ENCODE data around the gene GPR15LG. TPM values are rescaled to one million over a fixed set of nuclear protein-coding genes. Genes with fewer than 3 reads are reported as not detected.

The GPR15LG gene
- total RNA-seq, 1 experiment from 2014 or later, result not detected

DNA sequence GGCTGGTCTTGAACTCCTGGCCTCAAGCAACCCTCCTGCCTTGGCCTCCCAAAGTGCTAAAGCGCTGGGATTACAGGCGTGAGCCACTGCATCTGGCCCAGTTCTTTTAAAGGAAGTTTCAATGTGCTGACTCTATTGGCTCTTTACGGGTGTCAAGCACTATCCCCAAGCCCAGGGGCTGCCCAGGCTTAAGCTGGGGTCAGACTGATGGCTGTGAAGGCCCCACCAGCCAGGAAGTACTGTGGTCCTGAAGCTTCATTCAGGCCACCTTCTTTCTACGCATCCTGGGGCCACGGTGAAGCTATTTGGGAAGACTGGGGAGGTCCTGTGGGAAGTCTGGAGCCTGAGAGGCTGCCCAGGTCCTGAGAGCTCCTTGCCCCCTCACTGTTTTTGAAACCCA lies 8.0 kb downstream of the GPR15LG start:
- no peak for DNase-seq (ENCODE audit: low read depth)
- in situ Hi-C loops (cut with HindIII; ENCODE audit: low pct_unique_long_range_greater_than_20kb, low sequenced_read_pairs), result no loop called here

DNA sequence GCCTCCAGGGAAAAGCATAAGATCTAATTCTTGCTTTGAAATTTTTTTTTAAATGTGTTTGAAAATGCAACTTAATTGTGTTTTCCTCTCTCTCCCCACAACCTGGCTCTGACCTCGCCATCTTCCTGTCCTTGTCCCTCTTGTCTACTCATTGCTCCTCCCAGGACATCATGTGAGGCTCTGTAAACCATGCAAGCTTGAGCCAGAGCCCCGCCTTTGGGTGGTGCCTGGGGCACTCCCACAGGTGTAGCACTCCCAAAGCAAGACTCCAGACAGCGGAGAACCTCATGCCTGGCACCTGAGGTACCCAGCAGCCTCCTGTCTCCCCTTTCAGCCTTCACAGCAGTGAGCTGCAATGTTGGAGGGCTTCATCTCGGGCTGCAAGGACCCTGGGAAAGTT lies 10.9 kb downstream of the GPR15LG start:
- DNase-seq (ENCODE audit: low read depth), result no peak
- in situ Hi-C loops (cut with HindIII; ENCODE audit: low pct_unique_long_range_greater_than_20kb, low sequenced_read_pairs), result no loop called here

DNA sequence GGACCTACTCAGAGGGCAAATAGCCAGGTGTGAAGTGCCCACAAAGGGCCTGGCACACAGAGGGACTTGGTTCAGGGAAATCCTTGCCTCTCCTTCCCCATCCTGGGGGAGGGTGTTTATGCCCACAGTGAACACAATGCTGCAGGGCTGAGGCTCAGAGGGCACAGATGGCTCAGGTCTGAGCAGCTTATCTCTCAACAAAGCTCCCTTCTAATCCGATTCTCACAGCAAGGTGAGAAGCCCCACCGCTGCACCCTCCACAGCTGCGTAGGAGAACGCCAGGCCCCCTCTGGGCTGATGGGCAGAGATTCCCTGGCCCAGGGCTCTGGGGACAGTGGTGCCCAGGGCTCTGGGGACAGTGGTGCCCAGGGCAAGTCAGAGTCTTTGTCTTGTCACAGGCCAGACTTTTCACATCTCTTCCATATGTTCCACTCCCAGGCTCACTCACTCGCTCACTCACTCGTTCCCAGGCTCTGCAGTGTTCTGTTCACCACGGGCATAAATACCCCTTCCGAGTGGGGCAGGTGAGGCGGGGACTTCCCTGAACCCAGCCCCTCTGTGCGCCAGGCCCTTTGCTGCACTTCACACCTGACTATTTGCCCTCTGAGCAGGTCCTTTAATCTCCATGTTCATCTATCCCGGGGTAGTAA lies 12.1 kb downstream of the GPR15LG start:
- no peak for DNase-seq (ENCODE audit: low read depth)
- in situ Hi-C loops (cut with HindIII; ENCODE audit: low pct_unique_long_range_greater_than_20kb, low sequenced_read_pairs), result no loop called here

DNA sequence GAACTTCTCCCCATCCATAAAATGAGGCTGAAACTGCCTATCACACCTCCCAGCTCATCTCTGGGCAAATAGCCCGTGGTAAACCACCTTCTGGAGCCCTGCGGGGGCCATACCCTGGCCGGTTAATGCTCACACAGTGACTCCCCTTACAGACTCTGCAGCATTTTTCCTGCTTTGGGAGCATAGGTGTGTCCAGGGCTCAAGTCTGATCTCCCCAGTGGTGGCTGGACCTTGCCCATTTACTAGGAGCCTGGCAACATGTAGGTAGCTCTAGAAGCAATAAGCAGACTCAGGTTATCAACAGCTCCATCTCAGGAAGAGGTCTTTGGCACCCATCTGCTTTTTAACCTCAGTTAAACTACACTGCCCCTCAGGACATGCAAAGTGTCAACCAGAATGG lies 15.2 kb downstream of the GPR15LG start:
- in situ Hi-C loops (cut with HindIII; ENCODE audit: low pct_unique_long_range_greater_than_20kb, low sequenced_read_pairs), result no loop called here
- DNase-seq (ENCODE audit: low read depth), result no peak

DNA sequence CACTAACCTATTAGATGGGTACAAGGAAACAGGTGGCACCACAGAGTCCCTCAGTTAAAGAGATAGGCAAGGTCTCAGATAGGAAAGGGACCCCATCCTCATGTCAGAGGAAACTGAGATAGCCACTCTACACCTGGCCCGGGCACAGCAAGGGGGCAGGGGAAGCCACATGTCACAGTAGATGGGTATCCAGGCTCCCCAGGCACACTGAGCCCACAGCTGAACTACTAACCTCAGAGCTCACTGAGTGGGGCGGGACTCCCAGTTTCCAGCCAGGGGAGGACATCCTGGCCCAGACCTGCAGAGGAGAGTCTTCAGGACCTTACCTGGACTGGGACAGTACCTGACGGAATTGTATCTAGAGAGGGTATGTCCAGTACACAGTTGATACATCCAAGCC lies 17.0 kb downstream of the GPR15LG start:
- no peak for DNase-seq (ENCODE audit: low read depth)
- in situ Hi-C loops (cut with HindIII; ENCODE audit: low pct_unique_long_range_greater_than_20kb, low sequenced_read_pairs), result no loop called here

DNA sequence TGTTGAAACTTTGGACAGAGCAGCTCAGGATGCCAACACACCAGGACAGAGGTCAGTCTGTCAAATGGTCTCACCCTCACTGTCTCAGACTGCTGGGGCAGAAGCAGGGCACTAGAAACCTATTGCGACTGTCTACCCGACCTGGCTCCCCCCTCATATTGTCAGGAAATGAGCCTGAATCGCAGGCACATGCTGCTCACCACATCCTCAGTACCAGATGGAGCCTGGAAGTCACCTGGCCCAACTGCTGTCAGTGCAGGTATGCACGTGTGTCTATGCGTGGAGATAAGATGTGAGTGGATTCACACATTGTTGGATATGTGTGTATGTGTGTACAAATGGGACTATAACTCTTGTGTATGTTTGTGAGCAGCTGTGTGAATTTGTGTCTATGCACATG lies 17.5 kb downstream of the GPR15LG start:
- DNase-seq (ENCODE audit: low read depth), result no peak
- in situ Hi-C loops (cut with HindIII; ENCODE audit: low pct_unique_long_range_greater_than_20kb, low sequenced_read_pairs), result no loop called here

DNA sequence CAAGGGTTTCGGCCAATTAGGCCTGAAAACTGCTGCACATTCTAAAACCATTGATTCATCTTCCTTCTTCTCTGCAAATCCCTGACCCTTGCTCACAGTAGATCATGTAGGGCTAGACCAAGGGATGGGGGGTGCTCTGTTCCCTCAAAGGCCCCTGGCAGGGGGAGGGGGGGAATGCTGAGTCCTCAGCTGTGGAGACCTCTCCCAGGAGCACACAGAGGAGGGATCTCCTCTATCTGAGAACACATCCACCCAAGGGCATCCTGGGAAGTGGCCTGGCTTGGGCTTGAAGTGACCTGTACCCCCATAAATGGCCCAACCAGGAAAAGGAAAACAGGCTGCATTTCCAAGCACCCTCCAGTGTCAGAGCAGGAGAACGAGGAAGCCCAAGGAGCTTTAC lies 19.7 kb downstream of the GPR15LG start:
- in situ Hi-C loops (cut with HindIII; ENCODE audit: low pct_unique_long_range_greater_than_20kb, low sequenced_read_pairs), result no loop called here
- no peak for DNase-seq (ENCODE audit: low read depth)

DNA sequence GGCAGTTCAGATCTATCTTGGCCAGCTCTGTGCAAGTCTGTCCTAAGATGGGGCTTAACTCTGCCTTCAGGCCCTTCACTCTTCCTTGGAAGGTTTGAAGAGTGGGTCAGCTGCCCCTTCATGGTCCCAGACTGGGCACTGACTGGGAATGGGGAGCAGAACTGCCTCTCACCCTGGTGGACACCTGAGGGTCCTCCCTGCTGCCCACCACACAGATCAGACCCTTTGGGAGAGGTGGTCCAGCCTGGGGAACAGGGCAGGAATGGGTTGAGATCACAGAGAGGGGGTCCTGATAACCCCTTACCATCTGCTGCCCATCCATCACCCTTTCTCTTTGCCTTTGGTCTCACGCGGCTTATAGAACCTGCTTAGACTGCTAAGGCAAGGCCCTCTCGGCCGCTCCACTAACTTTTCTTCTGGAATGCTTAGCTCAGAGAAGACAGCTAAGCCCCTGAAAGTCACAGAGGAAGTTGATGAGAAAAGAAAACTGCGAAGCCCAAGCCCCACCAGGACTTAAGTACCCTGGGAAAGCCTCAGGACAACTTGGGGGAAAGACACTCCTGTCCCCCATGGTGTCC lies 20.3 kb downstream of the GPR15LG start:
- DNase-seq (ENCODE audit: low read depth), result no peak
- in situ Hi-C loops (cut with HindIII; ENCODE audit: low pct_unique_long_range_greater_than_20kb, low sequenced_read_pairs), result no loop called here

DNA sequence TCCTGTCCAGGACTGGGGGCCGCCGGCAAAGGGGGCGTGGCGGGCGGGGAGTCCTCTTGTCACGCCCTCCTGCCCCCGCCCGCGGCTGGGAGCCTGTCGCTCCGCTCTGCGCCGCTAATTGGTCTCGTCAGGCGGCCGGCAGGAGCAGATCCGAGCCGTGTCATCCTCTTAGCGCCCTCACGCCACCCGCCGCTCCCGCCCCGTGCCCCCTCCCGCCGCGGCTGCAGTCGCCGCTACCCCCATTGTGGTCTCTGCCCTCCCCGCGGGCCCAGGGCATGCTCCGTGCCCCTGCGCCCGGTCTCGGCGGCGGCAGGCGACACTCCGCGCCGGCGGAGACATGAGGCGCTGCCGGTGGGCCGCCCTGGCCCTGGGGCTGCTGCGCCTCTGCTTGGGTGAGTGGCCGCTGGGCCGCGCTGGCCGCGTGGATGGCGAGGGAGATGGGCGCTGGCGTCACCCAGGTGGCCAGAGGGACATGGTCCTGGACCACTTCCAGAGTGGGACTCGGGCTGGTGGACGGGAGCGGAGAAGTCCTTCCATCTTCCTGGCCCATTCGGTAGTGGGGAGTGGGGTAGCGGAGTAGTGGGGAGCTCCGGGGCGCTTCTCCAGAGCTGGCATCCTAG lies 20.9 kb downstream of the GPR15LG start, which contains the start of gene CDHR1:
TSS of gene CDHR1 (plus strand) at position 114 of the 620 bp plus-strand sequence. CDS start at position 338, 224 bp downstream.
- in situ Hi-C loops (cut with HindIII; ENCODE audit: low pct_unique_long_range_greater_than_20kb, low sequenced_read_pairs), result no loop called here

DNA sequence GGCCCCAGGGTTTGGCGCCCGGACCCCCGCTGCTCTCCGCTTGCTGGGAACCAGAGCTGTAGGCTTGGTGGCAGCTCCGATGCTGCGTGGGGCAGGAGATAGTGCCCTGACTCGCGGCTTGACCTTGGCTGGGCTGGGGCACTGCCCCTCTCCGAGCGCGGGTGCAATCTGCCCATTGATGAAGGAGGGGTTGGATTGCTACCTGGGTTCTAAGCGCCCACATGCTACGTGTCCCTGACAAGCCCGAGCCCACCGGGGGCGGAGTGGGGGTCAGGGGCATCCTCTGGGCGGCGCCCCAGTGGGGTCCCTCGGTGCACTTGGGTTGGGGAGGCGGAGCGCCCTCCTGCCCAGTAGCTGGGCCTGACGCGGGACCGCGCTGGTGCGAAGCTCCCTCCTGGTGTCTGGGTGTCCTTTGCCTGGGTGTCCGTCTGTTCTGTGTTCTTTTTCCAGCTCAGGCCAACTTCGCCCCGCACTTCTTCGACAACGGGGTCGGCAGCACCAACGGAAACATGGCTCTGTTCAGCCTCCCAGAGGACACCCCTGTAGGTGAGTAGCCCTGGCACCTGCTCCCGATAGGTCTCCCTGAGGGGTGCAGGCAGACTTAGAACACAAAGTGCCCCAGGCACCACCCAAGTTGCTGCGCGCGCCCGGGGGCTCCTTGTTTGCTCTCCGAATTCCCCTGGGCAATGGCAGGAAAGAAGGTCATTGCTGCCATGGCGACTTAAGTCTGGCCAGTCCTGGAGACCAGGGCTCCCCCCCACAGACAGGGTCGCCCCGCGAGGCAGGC lies 21.6 kb downstream of the GPR15LG start:
- no peak for DNase-seq (ENCODE audit: low read depth)
- in situ Hi-C loops (cut with HindIII; ENCODE audit: low pct_unique_long_range_greater_than_20kb, low sequenced_read_pairs), result no loop called here

More for the DNA sequence above, 20.9 kb downstream of the GPR15LG start, which contains the start of gene CDHR1:
- no peak for DNase-seq (ENCODE audit: low read depth)

DNA sequence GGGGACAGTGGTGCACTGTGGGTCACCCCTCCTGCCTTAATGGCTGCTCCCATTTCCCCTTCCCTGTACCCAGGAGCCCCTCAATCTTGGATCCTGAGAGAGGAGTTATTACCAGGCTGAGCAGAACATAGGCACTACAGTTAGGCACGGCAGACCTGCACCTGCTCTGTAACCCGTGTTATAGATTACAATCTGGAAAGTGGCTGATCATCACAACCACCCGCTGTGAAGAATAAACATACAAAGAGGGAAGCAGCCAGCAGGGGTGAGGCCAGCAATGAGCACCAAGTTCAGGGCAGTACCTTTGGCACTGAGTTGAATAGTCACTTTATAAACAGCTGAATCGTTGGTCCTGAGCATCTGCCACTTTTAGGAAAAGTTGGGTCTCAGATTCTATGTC lies 22.5 kb downstream of the GPR15LG start:
- no peak for DNase-seq (ENCODE audit: low read depth)
- in situ Hi-C loops (cut with HindIII; ENCODE audit: low pct_unique_long_range_greater_than_20kb, low sequenced_read_pairs), result no loop called here

DNA sequence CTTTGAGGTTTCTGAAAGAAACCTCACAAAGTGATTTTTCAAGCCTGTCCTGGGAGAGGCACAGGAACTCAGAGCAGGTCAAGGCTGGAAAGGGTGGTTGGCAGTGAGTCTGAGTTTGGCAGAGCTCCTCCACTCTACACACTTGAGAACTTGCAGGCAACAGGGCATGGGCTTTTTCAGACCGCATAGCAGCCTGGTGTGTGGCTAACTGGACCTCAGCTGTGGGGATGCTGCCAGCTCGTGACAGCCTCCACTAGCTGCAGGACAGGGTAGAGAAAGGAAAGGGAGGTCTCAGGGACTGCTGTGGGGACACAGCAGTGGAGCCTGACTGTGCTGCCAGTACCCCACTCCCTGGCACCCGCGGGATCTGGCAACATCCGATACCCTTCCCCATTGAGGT lies 23.3 kb downstream of the GPR15LG start:
- in situ Hi-C loops (cut with HindIII; ENCODE audit: low pct_unique_long_range_greater_than_20kb, low sequenced_read_pairs), result no loop called here
- DNase-seq (ENCODE audit: low read depth), result no peak

DNA sequence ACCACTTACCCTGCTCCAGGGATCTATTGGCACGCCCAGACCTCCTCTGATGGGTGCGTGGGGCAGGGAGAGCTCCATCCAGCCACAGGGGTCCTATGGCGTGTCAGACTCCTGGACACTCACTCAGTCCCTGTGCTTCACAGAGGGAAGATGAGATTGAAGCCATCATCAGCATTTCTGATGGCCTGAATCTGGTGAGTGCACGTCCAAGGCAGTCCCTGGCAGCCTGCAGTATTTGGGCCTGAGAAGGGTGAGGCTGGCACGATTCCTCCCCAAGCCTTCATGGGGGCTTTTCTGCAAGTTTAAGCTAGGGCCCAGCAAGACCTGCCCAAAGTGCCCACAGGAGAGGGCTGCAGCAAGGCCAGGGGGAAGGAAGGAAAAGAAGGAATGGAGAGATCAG lies 24.0 kb downstream of the GPR15LG start:
- DNase-seq (ENCODE audit: low read depth), result no peak
- in situ Hi-C loops (cut with HindIII; ENCODE audit: low pct_unique_long_range_greater_than_20kb, low sequenced_read_pairs), result no loop called here

DNA sequence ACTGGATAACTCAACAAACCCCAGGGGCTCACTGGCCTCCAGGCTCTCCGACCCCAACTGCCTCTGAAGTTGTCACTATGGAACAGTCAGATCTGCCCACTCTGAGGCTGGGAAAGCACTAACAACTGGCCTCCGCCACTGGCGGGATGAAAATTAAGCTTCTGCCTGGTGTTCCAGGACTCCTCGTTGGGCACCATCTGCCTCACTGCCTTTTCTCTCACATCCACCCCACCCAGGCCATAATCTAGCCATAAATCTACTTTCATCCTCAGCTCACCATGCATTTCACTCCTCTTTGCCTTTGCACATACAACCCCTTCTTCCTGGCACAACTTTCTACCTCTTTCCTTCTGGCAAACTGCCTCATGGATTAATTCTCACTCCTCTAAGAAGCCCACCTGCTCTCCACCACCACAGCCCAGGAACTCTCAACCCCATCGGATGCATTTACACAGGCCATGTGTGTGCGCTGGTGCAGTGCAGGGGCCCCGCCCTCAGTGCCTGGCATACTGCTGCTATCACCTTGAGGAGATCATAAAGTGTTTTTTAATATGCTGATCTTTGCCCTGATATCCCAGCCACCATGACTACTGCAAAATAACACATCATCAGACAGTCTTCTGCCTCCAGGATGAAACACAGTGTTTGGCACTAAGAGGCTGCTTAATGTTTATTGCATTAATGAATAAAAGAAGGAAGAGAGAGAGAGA lies 24.8 kb downstream of the GPR15LG start:
- DNase-seq (ENCODE audit: low read depth), result no peak
- in situ Hi-C loops (cut with HindIII; ENCODE audit: low pct_unique_long_range_greater_than_20kb, low sequenced_read_pairs), result no loop called here

DNA sequence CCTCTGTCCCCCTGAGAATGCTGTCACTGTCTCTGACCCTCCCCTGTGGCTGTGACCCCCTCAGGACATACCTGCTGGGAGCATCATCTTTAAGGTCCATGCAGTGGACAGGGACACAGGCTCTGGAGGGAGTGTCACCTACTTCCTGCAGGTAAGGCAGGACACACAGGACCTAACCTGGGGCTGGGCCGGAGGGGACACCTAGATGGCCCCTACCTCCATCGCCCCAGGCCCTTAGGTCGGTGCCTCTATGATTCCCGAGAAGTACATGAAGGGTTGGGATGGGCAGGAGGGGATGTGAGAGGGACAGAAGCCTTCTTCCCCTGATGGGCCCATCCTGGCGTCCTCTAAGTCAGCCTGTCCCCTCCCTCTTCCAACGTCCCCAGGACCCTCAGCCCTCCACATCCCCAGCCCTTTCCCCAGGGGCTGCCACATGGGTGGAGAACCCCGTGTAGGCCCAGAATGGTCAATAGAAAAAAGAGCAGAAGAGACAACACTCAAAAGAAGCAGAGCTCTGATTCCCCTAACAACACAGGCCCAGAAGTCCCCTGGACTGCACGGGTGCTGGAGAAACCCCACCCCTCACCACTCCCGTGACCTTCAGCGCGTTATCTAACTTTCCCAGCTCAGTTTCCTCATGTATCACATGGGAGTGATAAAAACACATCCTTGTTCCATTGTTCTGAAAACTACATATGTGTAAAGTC lies 27.1 kb downstream of the GPR15LG start:
- in situ Hi-C loops (cut with HindIII; ENCODE audit: low pct_unique_long_range_greater_than_20kb, low sequenced_read_pairs), result no loop called here

DNA sequence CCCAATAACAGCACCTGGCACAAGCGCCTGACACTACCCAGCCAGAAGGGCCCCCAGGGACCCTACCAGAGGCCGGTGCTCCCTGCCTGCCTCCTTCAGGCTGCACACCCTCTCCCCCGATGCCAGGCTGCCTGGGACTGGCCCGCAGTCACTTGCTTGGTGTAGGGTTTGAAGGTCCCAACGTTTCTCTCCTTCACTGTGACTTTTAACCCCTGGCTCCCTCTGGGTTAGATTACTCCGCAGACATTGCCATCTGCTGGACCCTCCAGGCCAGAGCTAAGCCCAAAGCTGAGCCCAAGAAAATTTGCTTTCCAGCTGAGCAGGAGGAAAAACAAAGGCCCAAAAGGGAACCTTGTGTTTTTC lies 27.6 kb downstream of the GPR15LG start:
- in situ Hi-C loops (cut with HindIII; ENCODE audit: low pct_unique_long_range_greater_than_20kb, low sequenced_read_pairs), result no loop called here
- no peak for DNase-seq (ENCODE audit: low read depth)

More for the DNA sequence above, 27.1 kb downstream of the GPR15LG start:
- DNase-seq (ENCODE audit: low read depth), result no peak

DNA sequence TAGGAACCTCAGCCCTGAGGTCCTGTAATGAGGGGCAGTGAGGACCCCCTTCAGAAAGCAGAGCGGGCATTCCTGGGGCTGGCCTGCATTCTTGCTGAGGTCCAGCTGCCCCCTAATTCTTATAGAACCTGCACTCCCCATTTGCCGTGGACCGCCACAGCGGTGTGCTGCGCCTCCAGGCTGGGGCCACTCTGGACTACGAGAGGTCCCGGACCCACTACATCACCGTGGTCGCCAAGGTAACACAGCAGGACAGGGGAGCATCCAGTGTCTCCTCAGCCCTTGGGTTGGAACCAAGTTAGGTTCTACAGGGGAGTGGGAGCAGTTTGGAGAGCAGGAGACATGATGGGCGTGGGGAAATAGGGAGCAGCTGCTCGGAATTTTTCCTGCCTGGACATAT lies 28.1 kb downstream of the GPR15LG start:
- in situ Hi-C loops (cut with HindIII; ENCODE audit: low pct_unique_long_range_greater_than_20kb, low sequenced_read_pairs), result no loop called here

DNA sequence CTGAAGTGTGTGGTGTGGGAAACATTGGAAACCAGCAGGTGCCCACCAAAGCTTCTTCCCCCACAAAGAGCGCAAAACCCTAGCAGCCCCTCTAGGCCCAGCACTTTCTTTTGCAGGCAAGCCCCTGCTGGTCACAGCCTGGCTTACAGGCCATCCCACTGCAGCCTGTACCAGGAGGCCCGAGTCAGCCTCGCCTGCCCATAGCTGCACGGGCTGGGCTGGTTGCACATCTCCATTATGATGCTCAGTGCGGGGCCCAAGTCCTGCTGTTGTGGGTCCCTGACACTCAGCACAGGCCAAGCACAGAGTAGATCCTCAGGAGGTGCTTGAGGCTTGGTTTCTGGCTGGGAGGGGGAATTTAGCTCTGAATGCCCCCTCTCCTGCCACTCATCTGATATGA lies 28.7 kb downstream of the GPR15LG start:
- in situ Hi-C loops (cut with HindIII; ENCODE audit: low pct_unique_long_range_greater_than_20kb, low sequenced_read_pairs), result no loop called here
- no peak for DNase-seq (ENCODE audit: low read depth)

More for the DNA sequence above, 28.1 kb downstream of the GPR15LG start:
- no peak for DNase-seq (ENCODE audit: low read depth)
